ENCODE results near the gene OBP2A.

Gene OBP2A

DNA sequence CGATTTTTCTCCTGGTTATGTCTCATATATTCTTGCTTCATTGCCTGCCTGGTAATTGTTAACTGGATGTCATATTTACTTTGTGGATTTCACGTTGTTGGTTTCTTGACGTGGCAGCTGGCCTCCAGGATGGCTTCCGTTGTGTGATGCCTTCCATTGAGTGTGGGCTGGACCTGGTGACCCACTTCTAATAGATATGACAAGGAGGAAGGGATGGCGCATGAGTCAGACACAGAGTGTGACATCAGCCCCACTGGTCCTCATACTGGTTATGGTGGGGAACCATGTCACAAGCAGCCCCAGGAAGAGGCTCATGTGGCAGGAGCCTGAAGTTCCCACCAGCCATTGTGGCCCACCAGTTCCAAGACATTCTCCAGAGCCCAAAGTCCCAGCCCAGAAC, 9.3 kb downstream of the OBP2A start:
- DNase-seq = no peak

DNA sequence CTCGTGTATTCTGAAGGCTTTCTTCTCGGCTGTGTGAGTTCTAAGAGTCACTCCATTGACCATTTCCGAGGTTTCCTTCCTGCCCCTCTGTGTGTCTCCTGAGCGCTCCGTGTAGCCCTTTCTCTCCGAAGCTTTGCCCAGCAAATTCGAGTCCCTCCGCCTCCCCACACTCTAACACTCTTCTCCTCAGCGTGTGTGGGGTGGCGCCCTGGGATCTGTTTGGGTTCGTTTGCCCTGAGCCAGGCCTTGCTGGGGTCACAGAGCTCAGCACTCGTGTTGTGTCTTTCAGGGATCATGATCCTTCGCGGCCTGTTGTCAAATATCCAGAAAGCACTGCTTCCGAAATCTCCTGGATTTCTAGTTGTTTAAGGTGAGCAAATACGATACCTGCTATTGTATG, 10.0 kb downstream of the OBP2A start:
- DNase-seq = no peak

DNA sequence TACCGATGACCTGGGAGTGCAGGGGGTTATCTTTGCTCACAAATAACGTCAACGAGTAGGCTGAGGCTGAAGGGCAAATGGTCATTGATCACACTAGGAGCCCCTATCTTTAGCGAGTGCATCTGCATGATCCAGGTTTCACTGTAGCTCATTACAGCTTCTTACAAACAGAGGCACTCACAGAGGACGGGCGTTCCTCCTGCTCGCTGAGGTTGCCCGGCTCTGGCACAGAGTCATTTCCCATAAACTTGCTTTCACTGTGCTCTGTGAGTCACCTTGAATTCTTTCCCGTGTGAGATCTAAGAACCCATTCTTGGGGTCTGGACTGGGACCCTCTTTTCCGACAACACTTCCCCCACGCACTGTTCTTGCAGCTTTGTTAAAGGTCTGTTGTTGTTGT, 13.7 kb downstream of the OBP2A start:
- peak; percentile 52 for DNase-seq

DNA sequence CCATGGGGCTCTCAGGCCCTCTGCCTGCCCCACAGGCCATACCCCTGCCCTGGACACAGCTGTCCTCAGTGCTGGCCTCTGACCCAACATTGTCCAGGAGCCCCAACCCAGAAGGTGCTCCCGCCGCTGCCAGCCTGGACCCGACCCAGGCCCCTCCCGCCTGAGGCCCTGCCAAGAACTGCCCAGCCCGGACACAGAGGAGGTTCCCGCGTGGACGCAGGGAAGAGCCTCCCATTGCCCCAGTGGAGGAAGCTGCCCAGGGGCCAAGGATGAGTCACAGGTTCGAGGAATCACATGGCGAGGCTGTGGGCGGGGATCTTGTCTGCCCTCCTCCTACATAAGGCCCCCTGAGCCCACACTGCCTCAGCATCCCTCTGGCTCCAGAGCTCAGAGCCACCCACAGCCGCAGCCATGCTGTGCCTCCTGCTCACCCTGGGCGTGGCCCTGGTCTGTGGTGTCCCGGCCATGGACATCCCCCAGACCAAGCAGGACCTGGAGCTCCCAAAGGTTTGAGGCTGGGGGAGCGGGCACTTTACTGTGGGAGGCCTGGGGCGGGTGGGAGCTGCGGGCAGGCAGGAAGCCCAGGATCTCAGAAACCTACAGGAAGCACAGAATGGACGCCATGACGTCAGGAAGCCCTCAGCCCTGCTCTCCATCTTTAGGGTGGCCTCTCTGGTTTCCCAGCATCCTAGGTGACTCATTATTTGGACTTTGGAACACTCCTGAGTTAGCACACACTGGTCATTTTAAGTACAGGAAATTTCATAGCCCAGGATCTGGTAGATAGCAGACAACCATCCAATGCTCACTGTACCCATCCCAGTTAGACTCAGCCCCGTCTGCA, 15.7 kb downstream of the OBP2A start, which contains the start of gene PAEP:
Gene PAEP, plus strand, starts transcription at position 366 of the 844 bp plus-strand sequence.
- DNase-seq = peak; percentile 55

DNA sequence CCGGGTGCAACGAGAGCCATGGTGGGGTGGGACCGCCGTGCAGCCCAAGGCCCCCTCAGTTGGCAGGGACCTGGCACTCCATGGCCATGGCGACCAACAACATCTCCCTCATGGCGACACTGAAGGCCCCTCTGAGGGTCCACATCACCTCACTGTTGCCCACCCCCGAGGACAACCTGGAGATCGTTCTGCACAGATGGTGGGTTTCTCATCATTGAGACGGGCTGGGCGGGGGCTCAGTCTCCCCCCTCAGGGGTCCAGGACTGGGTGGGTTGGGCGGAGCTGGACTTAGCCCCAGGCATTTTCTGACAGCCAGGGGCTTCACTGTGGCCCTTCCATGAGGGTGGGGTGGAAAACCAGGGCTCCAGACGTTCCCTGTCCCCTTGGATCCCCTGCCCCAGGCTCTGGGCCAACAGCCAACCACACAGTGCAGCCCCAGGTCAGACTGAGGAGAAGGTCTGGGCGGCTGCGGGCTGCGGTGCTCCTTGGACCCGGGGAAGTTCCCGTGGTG, 16.4 kb downstream of the OBP2A start:
- peak; percentile 42 for DNase-seq

DNA sequence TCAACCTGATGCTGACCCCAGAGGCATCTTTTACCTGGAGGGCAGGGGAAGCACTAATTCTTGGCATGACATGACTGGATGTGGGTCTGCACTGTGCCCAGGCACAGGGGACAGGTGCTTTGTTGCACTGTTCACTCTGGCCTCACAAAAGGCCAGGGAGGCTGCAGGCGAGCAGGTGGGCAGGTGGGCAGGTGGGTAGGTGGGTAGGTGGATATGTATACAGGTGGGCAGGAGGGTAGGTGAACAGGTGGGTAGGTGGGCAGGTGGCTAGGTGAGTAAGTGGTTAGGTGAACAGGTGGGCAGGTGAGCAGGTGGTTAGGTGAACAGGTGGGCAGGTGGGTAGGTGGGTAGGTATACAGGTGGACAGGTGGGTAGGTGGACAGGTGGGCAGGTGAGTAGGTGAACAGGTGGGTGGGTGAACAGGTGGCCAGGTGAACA, 17.1 kb downstream of the OBP2A start:
- DNase-seq = peak; percentile 46

DNA sequence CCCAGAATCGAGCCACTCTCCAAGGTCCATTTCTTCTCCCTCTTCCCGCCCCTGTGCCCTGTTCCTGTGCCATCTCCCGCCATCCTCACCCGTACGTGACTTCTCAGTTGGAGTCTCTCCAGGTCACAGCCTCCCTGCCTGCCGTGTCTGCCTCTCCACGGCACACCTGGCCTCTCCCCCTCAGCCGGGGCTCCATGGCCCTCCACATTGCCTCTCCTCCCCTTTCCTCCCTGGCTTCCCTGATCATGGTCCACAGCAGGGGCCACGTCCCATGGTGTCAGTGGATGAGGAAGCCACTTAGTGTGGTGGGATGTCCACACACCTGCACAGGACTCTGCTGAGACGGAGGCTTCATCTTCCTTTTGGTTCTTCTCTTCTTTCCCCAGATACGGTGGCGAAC, 17.9 kb downstream of the OBP2A start:
- peak; percentile 35 for DNase-seq

DNA sequence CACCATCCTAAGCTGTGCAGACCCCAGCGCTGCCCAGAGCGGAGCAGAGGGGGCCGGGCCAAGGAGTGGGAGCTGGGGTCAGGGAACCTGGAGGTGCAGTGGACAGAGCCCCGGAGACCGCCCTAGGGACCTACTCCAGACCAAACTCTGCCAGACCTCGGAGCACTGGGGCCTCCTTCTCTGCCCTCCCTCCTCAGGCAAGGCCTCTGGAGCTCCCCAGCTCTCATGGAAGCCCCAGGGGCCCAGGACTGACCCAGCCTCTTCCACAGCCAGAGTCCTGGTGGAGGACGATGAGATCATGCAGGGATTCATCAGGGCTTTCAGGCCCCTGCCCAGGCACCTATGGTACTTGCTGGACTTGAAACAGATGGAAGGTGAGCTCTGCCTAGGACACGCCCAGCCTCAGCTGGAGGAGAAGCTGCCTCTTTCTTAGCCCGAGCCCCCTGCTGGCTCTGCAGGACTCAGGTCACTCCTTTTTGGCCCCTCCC, 19.3 kb downstream of the OBP2A start:
- peak; percentile 61 for DNase-seq

DNA sequence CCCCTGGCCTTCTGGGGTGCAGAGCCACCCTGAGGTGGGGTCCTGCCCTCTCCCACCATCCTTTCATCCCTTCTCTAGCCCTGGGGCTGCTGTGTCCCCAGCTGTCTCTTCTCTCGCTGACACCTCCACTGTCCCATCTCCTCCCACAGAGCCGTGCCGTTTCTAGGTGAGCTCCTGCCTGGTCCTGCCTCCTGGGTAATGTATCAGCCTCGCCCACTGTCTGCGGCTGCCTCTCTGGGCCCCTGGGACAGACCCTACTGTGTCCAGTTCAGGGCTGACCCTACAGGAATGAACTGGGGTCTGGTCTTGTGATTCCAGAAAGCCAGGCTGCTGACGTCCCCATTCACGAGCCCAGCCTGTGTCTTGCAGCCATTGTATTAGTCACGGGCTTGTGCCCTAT, 19.7 kb downstream of the OBP2A start:
- peak; percentile 53 for DNase-seq

DNA sequence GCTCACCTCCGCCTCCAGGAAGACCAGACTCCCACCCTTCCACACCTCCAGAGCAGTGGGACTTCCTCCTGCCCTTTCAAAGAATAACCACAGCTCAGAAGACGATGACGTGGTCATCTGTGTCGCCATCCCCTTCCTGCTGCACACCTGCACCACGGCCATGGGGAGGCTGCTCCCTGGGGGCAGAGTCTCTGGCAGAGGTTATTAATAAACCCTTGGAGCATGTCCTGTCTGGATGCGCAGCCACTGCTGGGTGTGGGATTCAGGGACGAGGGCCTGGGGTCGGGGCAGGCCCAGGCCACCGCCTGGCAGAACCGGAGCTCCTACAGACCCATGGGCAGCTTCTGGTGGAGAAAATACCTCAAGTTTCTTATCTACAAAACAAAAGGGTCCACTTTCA, 20.6 kb downstream of the OBP2A start:
- no peak for DNase-seq

DNA sequence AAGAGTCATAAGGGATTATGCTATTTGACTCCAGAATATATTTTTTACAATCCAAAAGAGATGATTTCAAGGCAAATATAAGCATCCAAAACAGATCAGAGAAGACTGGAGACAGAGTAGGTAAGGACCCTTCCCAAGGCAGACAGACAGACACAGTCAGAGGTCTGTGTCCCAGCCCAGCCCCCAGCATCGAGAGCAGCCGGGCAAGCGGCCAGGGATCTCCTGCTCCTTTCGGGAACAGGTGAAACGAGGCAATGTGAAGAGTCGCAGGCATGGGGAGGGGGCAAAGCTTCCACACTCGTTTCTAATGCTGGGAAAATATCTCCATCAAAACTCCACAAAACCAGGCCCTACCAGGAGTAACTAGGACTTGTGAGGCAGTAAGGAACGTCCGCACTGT, 21.4 kb downstream of the OBP2A start:
- DNase-seq = no peak

DNA sequence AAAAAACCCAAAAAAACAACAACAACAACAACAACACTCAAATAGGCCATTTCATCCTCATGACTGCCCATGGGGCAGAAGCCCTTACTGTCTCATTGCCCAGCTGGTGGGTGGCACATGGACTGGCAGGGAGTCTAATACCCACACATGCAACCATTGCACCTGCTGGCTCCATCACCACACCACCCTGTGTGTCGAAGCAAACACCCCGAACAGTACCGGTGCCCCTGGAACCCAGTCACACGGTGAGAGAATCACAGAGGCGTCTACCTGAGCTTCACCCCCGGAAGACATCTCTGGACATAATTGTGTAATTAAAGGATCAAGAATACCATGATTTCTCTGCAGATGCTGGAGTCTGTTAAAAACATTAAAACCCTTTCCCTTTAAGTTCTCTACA, 22.1 kb downstream of the OBP2A start:
- no peak for DNase-seq

DNA sequence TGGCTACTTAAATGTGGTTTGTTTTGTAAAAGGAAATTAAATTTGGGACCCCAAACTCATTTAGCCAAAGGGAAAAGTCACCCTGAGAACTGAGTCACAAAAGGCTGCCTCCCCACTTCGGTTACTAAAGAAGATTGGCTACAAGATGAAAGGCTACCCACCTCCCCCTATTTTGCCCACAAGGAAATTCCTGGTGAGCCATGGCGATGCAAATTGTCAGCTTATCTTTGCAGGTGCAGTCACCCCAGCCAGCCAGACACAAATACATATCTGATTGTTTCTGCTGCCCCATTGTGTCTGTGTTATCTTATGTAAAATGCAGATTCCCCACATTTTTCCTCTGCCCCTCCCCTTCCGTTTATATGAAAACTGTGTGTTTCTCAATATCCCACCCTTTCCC, 24.5 kb downstream of the OBP2A start:
- peak; percentile 48 for DNase-seq

DNA sequence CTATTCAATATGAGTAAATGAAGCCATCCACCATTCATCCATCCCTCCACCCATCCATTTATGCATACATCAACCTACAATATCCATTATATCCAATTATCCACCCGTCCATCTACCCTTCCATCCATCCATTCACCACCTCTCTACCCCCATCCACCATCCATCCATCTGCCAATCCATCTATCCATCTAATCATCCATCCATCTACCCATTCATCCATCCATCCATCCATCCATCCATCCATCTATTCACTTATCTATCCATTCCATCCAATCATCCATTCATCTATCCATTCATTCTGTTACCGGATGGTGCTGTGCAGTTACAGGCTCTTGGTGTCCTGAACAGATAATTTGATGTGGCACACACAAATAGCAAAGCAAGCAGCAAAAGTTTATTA, 26.3 kb downstream of the OBP2A start:
- DNase-seq = no peak

DNA sequence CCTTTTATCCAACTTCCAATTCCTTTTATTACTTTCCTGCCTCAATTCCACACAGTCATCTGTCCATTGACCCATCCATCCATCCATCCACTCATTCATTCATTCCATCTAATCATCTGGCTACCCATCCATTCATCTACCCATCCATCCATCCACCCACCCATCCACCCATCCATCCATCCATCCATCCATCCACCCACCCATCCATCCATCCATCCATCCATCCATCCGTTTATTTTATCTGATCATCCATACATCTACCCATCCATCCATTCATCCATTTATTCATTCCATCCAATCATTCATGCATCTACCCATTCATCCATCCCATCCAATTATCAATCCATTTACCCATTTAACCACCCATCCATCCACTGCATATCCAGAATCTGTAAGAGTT, 27.2 kb downstream of the OBP2A start:
- DNase-seq = no peak

DNA sequence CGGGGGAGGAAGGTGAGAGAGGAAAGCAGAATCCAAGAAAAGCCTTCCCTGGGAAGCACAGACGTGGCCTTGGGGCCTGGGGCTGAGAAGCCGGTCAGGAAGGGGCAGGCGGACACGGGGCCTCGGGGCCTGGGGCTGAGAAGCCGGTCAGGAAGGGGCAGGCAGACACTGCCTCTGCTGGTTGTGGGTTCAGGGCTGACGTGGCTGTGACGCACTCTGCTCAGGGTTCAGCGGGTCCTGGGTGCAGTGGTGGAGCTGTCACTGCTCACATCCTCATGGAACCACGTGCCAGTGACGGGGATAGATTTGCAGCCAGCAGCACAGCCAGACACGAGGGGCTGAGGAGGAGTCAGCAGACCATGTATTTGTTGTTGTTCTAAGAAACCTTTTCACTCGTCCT, 28.4 kb downstream of the OBP2A start:
- no peak for DNase-seq

DNA sequence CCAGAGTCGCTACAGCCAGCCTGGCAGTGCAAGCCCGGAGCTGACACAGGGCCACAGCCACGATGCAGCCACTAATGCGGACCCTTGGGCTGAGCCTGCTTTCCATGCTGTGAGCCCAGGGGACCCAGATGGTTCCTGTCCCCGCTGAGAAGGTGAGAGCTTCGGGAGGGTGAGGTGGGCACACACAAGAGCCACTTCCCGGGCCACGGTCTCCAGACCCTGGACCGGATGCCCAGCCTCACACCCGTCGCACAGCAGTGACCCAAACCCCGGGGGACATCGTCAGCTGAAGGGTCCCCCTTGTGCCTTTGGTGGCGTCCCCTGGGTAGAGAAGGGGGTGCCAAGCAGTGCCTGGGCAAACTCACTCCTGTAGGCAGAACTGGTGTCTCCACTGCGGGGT, 29.0 kb downstream of the OBP2A start:
- DNase-seq = peak; percentile 40

DNA sequence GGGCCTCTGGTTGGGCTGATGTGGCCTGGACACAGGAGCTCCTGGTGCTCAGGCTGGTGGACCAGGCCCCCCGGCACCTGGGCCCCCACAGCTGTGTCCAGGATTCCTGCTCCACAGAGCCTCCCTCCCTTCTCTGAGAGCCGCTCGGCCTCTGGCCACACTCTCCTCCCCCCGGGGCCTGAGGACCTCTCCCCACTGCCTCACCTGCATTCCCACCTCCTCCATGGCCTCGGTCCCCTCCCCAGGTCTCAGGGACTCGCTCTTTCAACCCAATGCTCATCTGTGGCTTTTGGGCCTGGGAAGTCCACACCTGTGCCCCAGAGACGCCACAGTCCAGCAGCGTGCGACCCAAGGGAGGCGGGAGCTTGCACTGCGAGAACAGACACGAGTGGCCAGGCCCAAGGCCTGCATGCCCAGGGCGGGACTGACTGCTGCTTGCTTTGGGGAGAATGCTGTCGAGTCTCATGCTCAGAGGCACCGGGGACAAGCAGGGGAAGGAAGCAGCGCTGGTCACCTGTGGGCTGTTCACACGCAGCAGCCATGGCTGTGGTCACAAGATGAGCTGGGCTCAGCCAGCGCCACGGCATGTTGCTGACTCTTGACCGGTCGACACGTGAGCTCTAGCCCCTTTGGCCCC, 30.2 kb downstream of the OBP2A start:
- peak; percentile 51 for DNase-seq

DNA sequence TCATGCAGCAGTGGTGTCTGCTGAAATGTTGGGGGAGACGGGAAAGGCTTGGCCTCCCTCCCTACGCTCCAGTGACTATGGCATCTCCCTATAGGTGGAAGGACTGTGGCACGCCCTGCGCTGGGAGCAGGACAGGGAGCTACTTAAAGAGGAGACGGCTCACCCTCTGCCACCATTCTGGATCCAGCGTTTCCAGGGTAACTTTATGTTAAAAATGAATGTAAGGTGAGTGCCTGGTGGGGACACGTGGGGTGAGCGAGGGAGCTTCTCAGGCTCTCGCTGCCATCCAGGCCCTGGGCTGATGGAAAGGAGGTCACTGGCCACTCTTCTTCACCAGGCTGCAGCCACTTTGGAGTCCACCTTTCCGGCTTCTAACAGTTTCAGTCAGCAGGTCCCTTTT, 31.3 kb downstream of the OBP2A start:
- no peak for DNase-seq

DNA sequence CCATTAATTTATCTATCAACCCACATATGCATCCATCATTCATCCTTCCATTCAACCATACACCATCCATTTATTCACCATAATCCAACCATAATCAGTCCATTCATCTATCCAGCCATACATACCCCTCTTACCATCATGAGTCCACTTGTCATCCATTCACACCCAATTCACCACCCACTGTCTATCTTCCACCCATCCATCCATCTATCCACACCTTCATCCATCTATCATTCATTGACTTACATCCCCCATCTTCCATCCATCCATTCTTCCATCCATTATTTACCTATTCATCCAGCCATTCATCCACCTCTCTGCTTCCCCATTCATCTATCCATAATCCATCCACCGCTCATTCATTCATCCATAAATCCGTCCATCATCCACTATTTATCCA, 33.4 kb downstream of the OBP2A start:
- DNase-seq = no peak

DNA sequence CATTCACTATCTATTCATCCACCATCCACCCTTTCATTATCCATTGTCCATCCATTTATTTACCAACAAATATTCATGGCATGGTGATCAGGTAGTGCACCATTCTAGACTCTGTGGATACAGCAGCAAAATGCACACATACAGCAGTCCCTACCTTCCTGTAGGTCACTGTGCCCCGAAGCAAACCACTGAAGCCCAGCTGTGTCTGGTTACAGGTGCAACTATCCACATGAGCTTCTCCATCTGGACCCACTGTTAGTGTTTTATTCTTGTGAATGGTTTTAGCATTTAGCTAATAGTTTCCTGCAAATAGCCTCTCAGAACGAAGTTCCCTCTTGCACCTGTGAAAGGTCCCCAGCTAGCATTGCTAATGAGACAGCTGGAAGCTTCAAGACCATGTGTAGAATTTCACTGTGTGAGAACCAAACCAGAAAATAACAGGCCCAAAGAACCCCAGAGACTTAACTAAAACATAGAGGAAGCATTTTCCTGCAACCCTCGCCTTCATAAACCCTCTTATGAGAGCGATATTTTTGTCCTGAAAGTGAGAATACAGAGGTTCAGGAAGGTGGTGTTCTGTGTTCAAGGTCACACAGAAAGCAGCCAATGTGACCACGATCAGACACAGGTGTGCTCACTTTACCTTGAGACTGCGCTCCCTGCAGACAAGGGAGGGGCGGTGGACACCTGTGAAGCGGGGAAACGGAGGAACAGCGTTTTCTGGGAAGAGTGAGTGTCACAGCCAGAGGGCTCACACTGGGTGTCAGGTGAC, 34.1 kb downstream of the OBP2A start:
- no peak for DNase-seq

DNA sequence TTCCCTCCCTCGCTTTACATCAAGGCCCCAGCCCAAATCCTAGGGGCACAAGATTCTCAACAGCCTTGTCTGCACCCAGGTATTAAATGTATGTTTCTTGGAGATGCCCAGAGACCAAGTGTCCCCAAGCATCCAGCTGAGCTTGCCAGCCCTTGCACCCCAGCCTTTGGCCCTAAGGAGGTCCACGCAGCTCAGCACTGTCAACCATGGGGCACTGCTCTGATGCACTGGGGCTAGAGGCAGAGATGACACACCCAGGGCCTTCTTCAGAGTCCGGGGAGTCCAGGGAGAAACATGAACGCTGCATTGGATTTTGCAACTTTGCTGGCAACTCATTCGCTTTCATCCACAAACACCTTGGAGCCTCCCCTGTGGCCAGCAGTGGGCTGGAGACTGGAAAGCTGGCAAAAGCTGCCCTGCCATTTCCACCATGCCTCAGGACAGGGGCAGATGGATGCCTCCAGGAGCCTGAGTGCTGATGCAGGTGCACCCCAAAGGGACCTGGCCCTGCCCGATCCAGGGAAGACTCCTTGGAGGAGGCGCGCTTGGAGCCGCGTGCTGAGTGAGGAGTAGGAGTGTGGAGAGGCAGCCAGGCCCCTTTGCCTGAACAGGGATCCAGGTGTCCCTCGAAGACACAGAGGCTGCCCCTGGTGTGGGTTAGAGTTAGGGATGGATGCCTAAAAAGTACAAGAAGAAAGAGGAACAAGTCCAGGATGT, 34.9 kb downstream of the OBP2A start:
- no peak for DNase-seq
